ENCODE data around the gene TJAP1.
"Not testable (repeated sequence)": the region's sequence is repeated elsewhere in the genome, so short reads cannot be mapped to it uniquely, and the experiment has no call there.

TJAP1 gene

DNA sequence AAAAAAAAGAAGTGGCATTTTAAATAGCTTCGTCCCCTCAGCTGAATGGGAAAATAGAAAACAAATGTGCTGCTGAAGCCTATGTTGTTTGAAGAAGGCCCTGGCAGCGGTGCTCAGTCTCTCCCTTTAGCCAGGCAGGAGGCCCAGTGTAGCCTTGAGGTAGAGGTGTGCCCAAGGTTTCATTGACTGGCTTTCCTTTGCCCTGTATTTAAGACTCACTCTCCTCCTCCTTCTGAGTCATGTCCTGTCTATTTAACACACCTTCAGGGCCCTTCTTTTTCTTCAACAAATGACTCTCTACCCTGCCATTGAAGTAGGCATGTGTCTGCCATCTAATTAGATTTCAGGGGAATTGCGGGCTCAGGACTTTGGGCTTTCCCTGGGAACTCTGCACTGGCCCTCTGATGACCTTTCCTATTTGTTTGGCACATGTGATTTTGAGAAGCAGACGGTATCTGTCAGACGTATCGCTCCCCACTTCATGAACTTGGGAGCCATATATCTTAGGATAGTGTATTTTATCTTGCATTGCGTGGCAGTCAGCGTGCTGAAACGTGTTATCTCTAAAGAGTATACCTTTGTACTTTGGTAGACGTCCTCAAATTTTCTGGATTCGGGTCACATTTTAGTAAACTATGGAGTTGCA, 4.3 kb downstream of the TJAP1 start:
- no peak for DNase-seq

DNA sequence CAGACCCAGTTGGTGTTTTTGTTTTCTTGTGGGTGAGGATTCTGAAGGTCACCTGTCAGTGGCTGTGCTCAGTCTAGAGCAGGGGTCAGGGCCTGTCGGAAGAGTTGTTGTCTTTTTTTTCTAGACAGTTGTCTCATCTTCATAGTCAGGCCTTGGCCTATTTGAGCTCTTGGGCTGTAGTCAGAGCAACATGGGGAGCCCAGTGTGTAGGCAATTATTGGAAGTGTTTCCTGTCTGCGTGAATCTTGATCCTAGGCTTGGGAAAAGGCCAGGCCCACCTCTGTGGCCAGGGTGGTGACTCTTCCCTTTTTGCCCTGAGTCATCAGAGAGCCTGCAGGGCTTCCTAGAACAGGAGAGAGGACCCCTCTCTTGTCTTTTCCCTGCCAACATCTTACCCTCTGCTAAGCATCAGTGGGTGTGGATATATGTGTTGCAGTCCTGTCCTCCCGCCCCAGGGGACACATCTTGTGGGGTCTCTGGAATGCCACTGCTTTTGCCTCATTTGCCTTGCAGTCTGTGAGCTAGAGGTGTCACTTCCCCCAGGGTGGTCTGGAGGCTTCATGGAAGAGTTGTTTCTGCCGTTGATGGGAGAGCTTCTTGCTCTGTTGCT, 11.4 kb downstream of the TJAP1 start:
- no peak for DNase-seq

DNA sequence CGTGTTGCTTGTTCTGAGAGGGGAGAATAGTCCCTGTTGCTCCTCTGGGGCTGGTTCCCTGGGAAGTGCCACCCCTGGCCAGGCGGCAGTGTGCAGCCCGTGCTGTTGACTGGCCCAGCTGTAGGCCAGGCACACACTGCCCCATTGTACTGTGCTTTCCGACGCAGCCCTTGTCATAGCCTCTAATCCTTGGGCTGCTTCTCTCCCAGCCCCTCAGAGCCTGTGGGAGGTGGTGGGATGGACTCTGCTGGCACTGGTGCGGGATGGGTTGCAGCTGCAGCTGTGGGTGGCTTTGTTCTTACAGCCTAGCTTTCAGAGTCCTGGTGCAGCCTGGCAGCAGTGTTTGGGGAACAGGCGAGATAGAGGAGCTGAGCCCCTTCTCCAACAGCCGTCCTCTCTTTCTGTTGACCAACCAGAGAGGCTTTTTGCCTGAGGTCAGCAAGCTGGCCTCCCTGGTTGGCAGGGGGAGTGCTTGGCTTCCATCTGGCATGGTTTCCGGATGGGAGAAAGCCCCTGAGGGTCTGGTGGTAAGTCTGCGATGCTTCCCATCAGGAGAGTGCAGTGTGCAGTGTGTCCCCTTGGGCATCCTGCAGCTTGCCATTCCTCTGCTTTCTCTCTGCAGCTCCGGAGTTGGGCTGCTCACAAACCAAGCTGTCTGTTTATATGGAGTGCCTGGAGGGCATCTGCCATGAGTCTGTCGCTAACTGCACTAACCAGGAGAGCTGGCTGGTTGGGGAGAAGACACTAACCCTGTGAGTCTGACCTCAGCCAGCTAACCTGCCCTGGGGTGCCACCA, 12.1 kb downstream of the TJAP1 start:
- DNase-seq, result no peak

DNA sequence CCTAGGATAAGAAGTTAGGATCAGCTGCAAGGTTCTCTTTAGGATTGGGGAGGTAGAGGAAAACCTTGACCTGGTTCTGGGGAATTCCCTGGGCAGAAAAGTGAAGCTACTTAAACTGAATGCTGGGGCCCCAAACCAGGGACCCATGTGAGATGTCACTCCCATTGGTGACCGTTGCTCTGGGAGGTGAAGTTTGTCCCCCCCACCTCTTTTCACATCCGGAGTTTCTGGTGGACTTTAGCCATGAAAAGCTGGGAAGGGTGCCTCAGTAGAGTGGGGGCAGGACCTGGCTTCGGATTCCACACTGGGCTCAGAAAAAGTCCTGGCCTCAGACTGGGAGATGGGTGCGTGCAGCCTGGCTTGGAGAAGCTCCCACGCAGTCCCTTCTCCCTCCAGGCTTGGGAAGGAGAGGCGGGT, 13.2 kb downstream of the TJAP1 start:
- DNase-seq, result no peak

DNA sequence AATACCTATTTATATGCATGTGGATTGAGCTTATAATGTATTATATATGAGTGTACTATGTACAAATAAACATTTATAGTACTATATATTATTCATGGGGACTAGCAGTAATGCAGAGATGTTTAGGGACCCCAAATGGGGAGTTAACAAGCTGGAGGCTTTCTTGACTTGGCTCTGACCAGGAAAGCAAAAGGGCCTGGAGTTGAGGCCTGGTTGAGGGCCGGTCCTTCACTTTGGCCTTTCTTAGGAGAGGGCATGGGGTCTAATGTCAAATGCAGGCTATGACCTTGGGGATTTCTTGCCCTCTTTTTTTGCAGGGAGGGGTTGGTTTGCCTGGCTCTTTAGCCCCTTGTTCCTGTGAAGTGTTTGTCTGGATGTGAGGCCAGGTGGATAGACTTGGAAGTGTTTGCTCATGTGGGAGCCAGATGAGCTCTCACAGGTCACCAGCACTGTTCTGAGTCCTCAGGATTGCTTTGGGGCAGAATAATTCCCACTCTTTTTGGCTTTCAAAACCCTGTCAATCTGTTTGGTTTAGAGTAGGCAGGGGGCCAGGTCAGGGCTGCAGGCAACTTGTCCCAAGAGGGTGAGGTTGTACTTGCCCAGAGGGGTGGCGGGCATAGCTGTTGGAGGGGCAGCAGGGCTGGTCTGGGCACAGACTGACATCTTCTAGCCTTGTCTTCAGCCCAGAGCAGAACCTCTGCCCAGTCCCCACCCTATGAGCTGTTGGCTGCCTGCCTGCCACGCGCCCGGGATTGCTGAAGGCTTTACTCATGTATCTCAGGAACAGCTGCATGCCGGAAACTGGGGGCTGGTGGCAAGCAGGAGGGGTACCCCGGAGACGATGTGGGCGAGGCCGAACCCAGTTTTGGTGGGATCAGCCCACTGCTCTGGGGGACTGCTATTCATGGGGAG, 14.6 kb downstream of the TJAP1 start:
- peak; percentile 77 for DNase-seq

DNA sequence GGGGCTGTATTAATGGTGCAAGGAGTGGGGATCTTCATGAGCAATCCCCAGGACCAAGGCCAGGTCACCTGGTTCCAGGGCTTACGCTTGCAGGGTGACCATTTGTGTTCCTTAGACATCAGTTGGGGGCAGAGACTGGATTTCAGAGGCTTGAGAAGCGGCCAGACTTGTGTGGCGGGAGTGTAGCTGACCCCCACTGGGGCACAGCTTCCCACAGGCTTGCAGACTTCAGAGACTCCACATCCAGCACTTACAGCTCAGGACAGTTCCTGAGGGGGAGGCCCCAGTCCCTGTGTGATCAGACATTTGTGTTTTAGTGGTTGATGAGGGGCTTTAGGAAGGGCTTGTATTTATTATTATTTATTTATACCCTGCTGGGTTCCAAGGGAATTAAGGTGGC, 15.3 kb downstream of the TJAP1 start:
- DNase-seq, result peak; percentile 23

DNA sequence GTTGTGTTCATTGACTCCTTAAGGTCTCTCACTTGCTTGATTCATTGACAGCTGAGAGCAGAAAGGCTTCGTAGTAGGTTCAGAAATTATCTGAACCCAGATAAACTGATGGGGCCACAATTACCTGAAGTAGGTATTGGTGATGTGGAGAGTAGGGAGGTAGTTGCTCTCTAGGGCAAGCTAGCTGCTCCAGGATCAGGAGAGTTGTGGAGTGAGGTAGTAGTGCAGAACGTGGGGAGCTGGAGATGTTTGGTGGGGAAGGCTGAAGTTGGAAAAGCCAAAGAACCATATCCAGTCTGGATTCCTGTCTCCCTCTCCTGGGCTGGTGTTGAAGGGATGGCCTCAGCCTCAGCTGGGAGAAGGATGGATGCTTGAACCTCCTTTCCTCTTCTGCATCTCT, 15.9 kb downstream of the TJAP1 start:
- DNase-seq, result no peak

DNA sequence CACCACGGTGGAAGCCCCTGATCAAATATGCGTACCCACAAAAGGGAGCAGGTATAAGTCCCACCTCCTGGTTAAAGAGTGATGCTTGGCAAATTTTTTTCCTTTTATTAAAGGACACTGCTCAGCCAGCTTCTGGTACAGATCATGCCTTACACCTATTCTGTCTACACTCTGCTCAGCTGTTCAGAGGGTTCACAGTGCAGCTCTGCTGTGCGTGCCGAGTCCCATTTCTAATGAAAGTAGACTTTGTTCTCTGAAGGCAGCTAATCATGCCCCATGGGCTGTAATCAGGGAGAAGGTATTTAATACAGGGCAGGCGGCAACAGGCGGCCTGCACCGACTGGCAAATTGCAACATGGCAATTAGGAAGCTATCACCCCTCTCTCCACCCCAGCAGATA, 16.5 kb downstream of the TJAP1 start:
- no peak for DNase-seq

DNA sequence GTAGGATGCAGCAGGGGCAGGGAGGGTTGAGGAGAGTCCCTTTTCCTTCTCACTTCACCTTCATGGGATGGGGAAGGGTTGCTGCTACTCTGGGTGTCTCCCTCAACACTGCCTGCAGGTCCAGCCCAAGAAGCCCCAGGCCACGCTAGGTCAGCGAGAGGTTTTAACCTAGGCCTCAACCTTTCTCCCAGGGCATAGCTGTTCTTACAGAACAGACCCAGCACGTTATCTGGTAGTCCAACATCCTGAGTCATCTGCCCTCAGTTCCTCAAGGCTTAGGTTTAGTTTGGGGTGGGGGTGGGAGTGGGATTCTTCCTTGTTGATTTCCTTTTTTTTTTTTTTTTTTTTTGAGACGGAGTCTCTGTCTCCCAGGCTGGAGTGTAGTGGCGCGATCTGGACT, 17.0 kb downstream of the TJAP1 start:
- DNase-seq, result no peak

DNA sequence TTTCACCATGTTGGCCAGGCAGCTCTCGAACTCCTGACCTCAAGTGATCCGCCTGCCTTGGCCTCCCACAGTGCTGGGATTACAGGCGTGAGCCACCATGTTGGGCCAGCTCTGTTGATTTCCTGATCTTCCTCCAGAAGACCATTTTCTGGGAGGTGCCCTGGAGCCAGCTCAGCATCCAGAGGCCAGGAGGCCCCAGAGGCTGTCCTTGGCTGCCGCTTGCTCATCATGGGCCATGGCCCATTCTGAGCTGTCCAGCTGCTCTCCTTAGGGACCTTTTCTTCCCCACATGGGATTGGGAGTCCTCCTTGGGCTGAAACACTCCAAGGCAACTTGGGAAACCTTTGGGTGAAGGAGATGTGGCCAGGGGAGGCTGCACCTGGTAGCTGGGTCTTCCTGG, 17.4 kb downstream of the TJAP1 start:
- DNase-seq, result no peak

DNA sequence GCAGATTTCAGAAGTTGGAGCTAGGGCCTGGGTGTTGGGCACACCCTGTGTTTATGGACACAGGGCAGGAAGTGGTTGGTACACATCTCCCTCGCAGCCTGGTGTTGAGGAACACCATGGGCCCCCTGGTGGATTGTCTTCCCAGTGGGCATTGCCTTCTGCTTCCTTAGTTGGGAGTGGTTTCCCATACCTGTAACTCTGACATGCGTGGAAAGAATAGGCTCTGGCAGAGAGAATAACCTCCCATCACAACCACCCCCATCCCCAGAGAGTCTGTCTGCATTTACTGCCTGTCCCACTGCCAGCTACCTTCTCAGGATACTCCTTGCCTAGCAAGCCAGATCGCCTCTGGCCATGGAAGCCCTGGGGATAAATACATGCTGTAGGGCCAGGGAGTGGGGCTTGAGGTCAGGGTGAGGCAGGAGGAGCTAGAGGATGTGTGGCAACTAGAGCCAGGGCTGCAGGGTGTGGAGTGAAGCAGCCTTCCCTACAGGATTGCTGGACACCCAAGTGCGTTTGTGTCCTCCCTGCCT, 18.1 kb downstream of the TJAP1 start:
- no peak for DNase-seq

DNA sequence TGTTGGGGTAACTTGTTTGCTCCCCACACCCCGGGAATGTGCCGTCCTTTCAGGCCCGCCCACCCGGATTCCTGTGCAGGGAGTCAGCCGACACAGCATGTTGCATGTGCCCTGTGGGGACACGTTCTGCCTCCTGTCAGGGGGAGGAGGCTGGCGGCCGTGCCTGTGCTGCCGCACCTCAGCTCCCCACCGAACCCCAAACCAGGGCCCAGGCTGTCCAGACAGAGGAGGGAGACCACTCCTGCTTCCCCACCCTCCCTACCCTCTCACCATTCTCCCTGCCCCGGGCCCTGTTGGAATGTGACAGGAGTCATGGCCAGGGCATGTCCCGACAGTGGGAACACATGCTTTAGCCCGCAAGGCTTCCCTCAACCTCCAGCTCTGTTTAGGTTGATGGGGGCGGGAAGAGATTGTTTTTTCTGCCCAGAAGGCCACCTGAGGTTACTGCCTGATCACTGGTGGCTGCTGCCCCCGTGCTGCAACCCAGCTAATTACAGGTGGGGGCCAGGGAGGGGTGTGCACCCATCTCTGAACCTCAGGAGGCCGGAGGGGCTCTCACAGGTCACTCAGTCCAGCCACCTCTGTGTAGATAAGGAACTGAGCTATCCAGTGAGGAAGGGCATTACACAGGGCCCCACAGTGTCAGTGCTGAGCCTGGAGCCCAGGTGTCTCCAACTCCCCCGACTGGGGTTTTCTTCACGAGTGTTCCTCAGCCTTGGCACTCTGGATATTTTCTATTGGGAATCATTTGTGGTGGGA, 19.2 kb downstream of the TJAP1 start:
- DNase-seq, result peak; percentile 60

DNA sequence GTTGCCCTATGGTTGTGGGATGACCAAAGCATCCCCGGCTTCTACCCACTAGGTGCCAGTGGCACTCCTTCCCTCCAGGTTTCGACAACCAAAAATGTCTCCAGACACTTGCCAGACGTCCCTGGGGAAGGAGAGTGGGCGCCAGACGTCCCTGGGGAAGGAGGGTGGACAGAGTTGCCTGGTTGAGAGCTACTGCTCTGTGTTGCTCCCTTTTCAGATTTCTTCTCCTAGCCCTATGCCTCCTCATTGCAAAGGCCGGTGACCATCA, 19.7 kb downstream of the TJAP1 start:
- no peak for DNase-seq

DNA sequence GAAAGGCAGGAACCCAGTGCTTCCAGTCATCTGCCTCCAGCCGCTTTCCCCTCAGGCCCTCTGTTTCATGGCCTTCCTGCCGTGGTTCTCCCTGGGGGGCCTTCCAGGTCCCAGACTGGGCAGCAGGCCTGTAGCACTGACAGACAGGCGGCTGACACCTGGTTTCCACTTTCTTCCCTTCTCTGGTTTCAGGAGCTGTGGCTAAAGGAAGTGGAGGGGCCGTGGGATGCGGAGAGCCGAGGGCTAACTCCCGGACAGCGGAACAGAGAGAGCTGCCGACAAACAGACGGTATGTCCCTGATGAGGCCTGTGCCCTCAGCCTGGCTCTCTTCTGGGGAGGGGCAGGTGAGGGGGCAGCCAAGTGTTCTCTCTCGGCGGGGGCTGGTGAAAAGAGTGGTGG, 20.3 kb downstream of the TJAP1 start:
- DNase-seq, result no peak

DNA sequence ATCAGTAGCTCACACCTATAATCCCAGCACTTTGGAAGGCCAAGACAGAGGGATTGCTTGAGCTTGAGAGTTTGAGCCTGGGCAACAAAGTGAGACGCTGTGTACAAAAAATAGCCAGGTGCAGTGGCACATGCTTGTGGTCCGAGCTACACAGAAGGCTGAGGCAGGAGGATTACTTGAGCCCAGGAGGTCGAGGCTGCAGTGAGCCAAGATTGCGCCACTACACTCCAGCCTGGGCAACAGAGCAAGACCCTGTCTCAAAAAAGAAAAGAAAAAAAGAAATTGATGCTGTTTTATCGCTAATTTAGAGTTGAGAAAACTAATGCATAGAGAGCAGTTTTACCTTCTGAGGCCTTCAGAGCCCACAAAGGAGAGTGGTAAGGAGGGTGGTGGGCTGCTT, 20.9 kb downstream of the TJAP1 start:
- DNase-seq, result not testable (repeated sequence)

DNA sequence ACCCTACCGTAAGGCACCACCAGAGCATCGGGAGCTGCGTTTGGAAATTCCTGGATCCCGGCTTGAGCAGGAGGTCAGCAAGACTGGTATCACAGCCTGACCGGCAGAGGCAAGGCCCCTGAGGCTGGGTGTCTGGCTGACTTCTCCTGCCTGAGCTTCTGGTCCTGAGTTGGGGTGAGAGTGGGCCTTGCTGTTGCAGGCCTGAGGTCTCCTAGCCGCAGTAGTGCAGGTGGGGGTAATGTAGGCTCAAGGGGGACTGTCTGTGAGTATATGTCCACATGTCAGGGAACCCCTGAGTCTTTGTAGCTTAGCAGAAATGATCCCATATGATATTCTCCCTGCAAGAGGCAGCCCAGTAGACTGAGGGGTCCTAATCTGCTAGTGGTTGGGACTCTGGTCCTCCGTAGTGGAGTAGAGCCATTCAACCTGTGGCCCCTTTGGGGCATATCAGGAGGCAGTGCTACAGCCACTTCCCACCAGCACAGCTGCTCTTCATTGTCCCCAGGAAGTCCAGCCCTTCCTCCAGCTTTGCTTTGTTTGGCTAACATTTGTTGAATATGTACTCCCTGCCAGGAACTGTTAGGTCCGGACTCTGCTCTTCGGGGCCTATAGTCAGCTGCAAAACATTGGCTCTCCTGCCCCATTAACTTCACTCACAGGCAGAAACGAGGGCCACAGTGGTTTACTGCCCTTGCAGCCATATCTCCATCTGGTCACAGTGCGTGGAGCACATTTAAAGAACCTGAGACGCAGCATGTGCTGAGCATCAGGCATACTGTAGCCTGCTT, 21.9 kb downstream of the TJAP1 start:
- no peak for DNase-seq

DNA sequence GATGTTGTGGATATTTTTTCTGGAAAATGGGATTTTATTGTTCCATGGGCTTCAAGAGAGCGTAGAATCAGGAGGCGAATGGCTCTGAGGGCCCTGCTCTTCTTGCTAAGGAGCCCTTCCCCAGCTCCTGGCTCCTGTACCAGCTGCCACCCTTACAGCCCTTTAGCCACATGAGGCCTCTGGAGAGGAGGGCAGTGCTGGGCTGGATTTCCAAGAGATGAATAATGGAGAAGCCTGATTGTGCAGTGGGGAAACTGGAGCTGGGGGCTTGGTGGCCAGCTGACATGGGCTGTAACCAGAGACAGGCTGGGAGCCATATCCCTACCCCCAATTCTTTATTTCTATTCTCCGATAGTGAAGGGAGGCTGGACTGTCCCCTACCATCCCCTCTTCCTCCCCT, 23.6 kb downstream of the TJAP1 start:
- DNase-seq, result no peak

DNA sequence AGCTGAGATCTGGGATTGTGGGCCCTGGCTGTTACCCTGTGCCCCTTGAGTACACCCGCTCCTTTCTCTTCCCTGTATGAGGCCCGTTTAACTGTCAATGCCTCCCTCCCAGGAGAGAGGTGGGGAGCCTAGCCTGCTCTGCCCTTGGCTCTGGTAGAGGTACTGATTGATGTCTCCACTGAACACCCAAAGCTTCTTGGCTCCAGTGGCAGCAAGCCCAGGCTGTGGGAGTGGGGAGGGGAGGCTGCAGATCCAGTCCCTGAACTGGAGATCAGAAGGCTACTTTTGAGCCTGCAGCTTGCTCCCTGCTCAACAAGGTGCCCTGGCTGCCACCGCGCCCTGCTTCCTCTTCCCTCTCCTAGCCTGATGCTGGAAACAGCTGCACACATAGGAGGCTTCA, 25.3 kb downstream of the TJAP1 start:
- no peak for DNase-seq

DNA sequence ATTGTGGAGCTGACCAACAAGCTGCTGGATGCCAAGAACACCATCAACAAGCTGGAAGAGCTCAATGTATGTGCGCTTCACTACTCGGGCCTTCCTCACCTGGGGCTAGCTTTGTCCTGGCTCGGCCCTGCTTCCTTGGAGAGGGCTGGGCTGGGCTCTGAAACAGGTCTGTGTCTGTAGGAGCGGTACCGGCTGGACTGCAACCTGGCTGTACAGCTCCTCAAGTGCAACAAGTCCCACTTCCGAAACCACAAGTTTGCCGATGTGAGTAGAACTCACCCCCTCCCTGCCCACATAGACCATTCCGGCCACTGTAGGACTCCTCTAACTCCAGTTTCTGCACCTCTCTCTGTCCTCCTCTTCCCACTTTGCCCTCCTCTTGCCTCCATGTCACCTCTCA, 26.1 kb downstream of the TJAP1 start:
- no peak for DNase-seq

DNA sequence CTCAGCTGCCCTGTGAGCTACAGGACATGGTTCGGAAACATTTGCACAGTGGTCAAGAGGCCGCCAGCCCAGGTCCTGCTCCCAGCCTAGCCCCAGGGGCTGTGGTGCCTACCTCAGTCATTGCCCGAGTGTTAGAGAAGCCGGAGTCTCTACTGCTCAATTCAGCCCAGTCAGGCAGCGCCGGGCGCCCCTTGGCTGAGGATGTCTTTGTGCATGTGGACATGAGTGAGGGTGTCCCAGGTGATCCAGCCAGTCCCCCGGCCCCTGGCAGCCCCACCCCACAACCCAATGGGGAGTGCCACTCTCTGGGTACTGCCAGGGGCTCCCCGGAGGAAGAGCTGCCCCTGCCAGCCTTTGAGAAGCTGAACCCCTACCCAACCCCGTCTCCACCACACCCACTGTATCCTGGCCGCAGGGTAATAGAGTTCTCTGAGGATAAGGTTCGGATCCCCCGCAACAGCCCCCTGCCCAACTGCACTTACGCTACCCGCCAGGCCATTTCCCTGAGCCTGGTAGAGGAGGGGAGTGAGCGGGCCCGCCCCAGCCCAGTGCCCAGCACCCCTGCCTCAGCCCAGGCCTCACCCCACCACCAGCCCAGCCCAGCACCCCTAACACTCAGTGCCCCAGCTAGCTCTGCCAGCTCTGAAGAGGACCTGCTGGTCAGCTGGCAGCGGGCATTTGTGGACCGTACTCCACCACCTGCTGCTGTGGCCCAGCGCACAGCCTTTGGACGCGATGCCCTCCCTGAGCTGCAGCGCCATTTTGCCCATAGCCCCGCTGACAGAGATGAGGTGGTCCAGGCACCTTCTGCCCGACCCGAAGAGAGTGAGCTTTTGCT, 27.6 kb downstream of the TJAP1 start:
- DNase-seq, result no peak
